Stomach (tissue), 4 donors: Measurements from ENCODE around the gene DHPS.

Experiments
- EP300 ChIP-seq: sonication (generic); formaldehyde crosslinking; IDR thresholded peaks from one replicate; pipeline ENCODE4 v1.6.1; 2017; ENCODE audit warnings: antibody characterized with exemption
- POLR2A ChIP-seq, 4 donors: fragments of 450-650 bp; IDR thresholded peaks; one replicate each; pipeline ENCODE4 v1.6.1; 2016; ENCODE audit warnings: antibody characterized with exemption in 4 of 4, control low read depth in 2 of 4, mild to moderate bottlenecking in 1 of 4, moderate library complexity in 1 of 4
- TF ChIP-seq, protein P1 (sequence below), 7 experiments: fragments of 450-650 bp in 4 of 7; fragments of 200-600 bp in 3 of 7; sonication (generic) in 3 of 7; IDR thresholded peaks; one replicate each; pipeline ENCODE4 v1.5.1; 2016 to 2019; ENCODE audit warnings: antibody characterized with exemption in 7 of 7, control low read depth in 2 of 7, mild to moderate bottlenecking in 1 of 7

DNA sequence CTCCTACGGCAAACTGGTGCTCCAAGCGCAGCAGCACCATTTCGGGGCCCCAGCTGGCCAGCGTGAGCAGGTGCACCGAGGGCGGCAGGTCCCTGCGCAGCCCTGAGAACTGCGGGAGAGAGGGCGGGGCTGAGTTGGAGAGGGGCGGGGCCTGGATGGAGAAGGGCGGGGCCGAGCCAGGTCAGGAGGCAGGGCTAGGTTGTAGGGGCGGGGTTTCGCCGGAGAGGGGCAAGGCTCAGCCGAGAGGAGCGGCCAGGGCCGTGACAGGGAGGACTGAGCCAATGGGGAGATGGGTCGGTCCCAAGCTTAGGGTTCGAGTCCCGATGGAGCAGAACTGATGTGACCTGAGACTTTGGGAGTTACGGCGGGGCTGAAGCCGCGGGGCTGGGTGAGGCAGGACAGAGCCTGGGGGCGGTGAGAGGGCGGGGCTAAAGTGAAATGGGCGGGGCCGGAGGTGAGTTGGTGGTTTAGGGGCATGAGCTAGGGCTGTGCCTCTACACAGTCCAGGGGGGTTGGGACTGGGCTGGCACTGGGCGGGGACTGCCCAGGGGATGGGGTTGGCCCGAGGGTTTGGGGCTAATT, 34.1 kb downstream of the DHPS start:
- TF ChIP-seq, protein P1, sequence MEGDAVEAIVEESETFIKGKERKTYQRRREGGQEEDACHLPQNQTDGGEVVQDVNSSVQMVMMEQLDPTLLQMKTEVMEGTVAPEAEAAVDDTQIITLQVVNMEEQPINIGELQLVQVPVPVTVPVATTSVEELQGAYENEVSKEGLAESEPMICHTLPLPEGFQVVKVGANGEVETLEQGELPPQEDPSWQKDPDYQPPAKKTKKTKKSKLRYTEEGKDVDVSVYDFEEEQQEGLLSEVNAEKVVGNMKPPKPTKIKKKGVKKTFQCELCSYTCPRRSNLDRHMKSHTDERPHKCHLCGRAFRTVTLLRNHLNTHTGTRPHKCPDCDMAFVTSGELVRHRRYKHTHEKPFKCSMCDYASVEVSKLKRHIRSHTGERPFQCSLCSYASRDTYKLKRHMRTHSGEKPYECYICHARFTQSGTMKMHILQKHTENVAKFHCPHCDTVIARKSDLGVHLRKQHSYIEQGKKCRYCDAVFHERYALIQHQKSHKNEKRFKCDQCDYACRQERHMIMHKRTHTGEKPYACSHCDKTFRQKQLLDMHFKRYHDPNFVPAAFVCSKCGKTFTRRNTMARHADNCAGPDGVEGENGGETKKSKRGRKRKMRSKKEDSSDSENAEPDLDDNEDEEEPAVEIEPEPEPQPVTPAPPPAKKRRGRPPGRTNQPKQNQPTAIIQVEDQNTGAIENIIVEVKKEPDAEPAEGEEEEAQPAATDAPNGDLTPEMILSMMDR (IDR thresholded peaks at IDR 0.05), result no peak
- no peak for TF ChIP-seq POLR2A (IDR thresholded peaks at IDR 0.05)
- no peak for TF ChIP-seq EP300
